Measurements from ENCODE around the gene CKS1B.

Gene CKS1B

GRCh38 chr1:154945962-154946850, 28.3 kb upstream of the CKS1B start:
- DNase-seq (ENCODE audit: low read depth in 3 of 3): no peak

GRCh38 chr1:154948079-154948478, 26.4 kb upstream of the CKS1B start:
- no peak for DNase-seq (ENCODE audit: low read depth in 3 of 3)

- peak in 2 of 3 donors; percentile 41 to 44 for DNase-seq (ENCODE audit: low read depth in 3 of 3)
Observed at GRCh38 chr1:154951901-154952657, 22.4 kb upstream of the CKS1B start.

GRCh38 chr1:154952664-154953063, 21.8 kb upstream of the CKS1B start:
- no peak for DNase-seq (ENCODE audit: low read depth in 3 of 3)

- no peak for DNase-seq (ENCODE audit: low read depth in 3 of 3)
Observed at GRCh38 chr1:154953611-154954038, 20.9 kb upstream of the CKS1B start.

GRCh38 chr1:154954541-154954940, 19.9 kb upstream of the CKS1B start:
- DNase-seq (ENCODE audit: low read depth in 3 of 3): no peak

GRCh38 chr1:154955039-154955717, 19.3 kb upstream of the CKS1B start:
- DNase-seq (ENCODE audit: low read depth in 3 of 3): peak; percentile 64 to 79 (median 70)

GRCh38 chr1:154955718-154956543, 18.6 kb upstream of the CKS1B start, which contains the start of gene PBXIP1:
Gene PBXIP1, minus strand, starts transcription at chr1:154956099. Its CDS starts 2,378 bp downstream, at chr1:154953721.
- DNase-seq (ENCODE audit: low read depth in 3 of 3): peak; percentile 53 to 66 (median 55)

- no peak for DNase-seq (ENCODE audit: low read depth in 3 of 3)
Observed at GRCh38 chr1:154956544-154956941, 17.9 kb upstream of the CKS1B start.

- DNase-seq (ENCODE audit: low read depth in 3 of 3): no peak
Observed at GRCh38 chr1:154957091-154957657, 17.3 kb upstream of the CKS1B start.

GRCh38 chr1:154958036-154958435, 16.4 kb upstream of the CKS1B start:
- no peak for DNase-seq (ENCODE audit: low read depth in 3 of 3)

- no peak for DNase-seq (ENCODE audit: low read depth in 3 of 3)
Observed at GRCh38 chr1:154958681-154959425, 15.6 kb upstream of the CKS1B start.

- DNase-seq (ENCODE audit: low read depth in 3 of 3): no peak
Observed at GRCh38 chr1:154959426-154959780, 15.1 kb upstream of the CKS1B start.

GRCh38 chr1:154960446-154961136, 13.9 kb upstream of the CKS1B start:
- no peak for DNase-seq (ENCODE audit: low read depth in 3 of 3)

GRCh38 chr1:154961207-154962155, 13.0 kb upstream of the CKS1B start, which contains the start of gene PYGO2:
Gene PYGO2, minus strand, starts transcription at chr1:154961782. Its CDS starts 206 bp downstream, at chr1:154961576.
- DNase-seq (ENCODE audit: low read depth in 3 of 3): peak; percentile 63 to 80 (median 65)

GRCh38 chr1:154962156-154962749, 12.2 kb upstream of the CKS1B start:
- no peak for DNase-seq (ENCODE audit: low read depth in 3 of 3)

GRCh38 chr1:154962795-154963330, 11.6 kb upstream of the CKS1B start:
- no peak for DNase-seq (ENCODE audit: low read depth in 3 of 3)

- no peak for DNase-seq (ENCODE audit: low read depth in 3 of 3)
Observed at GRCh38 chr1:154963643-154964042, 10.8 kb upstream of the CKS1B start.
